HepG2 (cell line): Measurements from ENCODE around the gene FOXK2. TPM values are rescaled to one million over a fixed set of nuclear protein-coding genes. Genes with fewer than 3 reads are reported as not detected.

Experiments used
- FLYWCH1 ChIP-seq: sonication (generic); formaldehyde crosslinking; IDR thresholded peaks from 2 replicates; pipeline ENCODE4 v1.8.1; 2023; ENCODE audit warnings: mild to moderate bottlenecking, missing genetic modification reagents
- MIXL1 ChIP-seq: IDR thresholded peaks from 2 replicates; pipeline ENCODE4 v1.6.1; 2016
- NCOR1 ChIP-seq: fragments of 200-600 bp; sonication (generic); IDR thresholded peaks from 2 replicates; pipeline ENCODE4 v1.7.0; 2017; ENCODE audit warnings: antibody characterized with exemption, low read length, borderline replicate concordance
- NFATC3 ChIP-seq: sonication (generic); formaldehyde crosslinking; IDR thresholded peaks from 2 replicates; pipeline ENCODE4 v1.5.1; 2020; ENCODE audit warnings: mild to moderate bottlenecking, missing genetic modification reagents
- THYN1 ChIP-seq: sonication (generic); formaldehyde crosslinking; IDR thresholded peaks from 2 replicates; pipeline ENCODE4 v1.8.1; 2023; ENCODE audit warnings: low read depth, mild to moderate bottlenecking, moderate library complexity, missing genetic modification reagents, borderline replicate concordance
- ZFAT ChIP-seq: sonication (generic); formaldehyde crosslinking; conservative IDR thresholded peaks from 2 replicates; pipeline ENCODE4 v1.8.1; 2023; ENCODE audit warnings: missing genetic modification reagents, inconsistent platforms
- ZNF121 ChIP-seq: sonication (generic); formaldehyde crosslinking; IDR thresholded peaks from 2 replicates; pipeline ENCODE4 v1.5.0; 2020; ENCODE audit warnings: mild to moderate bottlenecking, missing genetic modification reagents
- polyA plus RNA-seq, 8 experiments: library from polyadenylated mRNA; depleted of rRNA in 3 of 8; stranded (reverse) in 7 of 8; unstranded in 1 of 8; fragments of >200 nt; fragmentation: Illumina TruSeq in 4 of 8; extraction: Trizol in 4 of 8; gene quantifications; 2 replicates each; pipeline versions ENCODE4 v1.2.1 to v1.2.3, GENCODE V29; 2011 to 2016; ENCODE audit warnings: low read depth in 4 of 8, missing spikeins in 1 of 8, mixed read lengths in 1 of 8; ENCODE audit not compliant: insufficient read depth in 1 of 8
- total RNA-seq, 5 experiments: library from RNA; depleted of rRNA; stranded (reverse); fragments of >200 nt; fragmentation: Illumina TruSeq; extraction: Trizol; gene quantifications; 2 replicates each; pipeline ENCODE4 v1.2.3, GENCODE V29; 2016; ENCODE audit warnings: low read depth in 1 of 5
- TF ChIP-seq, protein P1 (sequence below): sonication (generic); formaldehyde crosslinking; IDR thresholded peaks from 2 replicates; pipeline ENCODE4 v1.4.0; 2020; ENCODE audit warnings: missing genetic modification reagents
- TF ChIP-seq, protein P2 (sequence below): sonication (generic); formaldehyde crosslinking; IDR thresholded peaks from 2 replicates; pipeline ENCODE4 v1.4.0; 2020; ENCODE audit warnings: mild to moderate bottlenecking, missing genetic modification reagents
- TF ChIP-seq, protein P3 (sequence below), 2 experiments: IDR thresholded peaks; 2 replicates each; pipeline ENCODE4 v1.6.1; 2011 to 2012; ENCODE audit warnings: low read length in 2 of 2, borderline replicate concordance in 1 of 2, low read depth in 1 of 2, mild to moderate bottlenecking in 1 of 2, moderate library complexity in 1 of 2
- TF ChIP-seq, protein P4 (sequence below): sonication (generic); formaldehyde crosslinking; IDR thresholded peaks from 2 replicates; pipeline ENCODE4 v1.5.0; 2020; ENCODE audit warnings: mild to moderate bottlenecking, missing genetic modification reagents

The FOXK2 gene
- total and polyA plus RNA-seq, 2 of the 13 experiments (the other 11 are each of a cell fraction or from before 2014, with no cell fraction given), result 67.1 to 67.2 TPM

DNA sequence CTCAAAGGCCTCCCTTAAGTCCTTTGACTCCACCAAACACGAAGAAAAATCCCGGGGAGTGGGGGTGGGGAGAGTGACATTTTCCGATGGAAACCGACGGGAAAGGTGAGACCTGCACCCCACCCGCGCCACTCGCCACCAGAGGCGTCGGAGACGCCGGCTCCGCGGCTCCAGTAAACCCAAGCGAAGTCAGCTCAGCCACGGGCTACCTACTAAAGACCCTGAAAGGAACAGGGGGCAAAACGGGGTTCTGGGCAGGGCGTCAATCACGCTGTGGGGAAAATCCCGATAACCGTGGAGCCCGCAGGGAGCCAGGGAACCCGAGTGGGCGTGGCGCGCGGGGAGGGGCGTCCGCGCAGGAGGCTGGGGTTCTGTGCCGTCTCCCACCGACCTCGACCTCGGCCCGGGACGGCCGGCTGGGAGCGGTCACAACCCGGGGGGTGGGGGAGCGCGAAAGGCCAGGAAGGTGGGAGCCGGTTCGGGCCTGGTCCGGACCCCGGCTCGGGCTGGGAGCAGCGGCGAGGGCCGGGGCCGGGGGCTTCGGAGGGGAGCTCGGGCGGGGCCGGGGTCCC lies 128.1 kb downstream of the FOXK2 start (continued):
- TF ChIP-seq, protein P1, sequence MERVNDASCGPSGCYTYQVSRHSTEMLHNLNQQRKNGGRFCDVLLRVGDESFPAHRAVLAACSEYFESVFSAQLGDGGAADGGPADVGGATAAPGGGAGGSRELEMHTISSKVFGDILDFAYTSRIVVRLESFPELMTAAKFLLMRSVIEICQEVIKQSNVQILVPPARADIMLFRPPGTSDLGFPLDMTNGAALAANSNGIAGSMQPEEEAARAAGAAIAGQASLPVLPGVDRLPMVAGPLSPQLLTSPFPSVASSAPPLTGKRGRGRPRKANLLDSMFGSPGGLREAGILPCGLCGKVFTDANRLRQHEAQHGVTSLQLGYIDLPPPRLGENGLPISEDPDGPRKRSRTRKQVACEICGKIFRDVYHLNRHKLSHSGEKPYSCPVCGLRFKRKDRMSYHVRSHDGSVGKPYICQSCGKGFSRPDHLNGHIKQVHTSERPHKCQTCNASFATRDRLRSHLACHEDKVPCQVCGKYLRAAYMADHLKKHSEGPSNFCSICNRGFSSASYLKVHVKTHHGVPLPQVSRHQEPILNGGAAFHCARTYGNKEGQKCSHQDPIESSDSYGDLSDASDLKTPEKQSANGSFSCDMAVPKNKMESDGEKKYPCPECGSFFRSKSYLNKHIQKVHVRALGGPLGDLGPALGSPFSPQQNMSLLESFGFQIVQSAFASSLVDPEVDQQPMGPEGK (CRISPR knock-in tag), result no peak
- TF ChIP-seq ZFAT (CRISPR knock-in tag), result no peak
- TF ChIP-seq THYN1 (CRISPR knock-in tag), result no peak
- TF ChIP-seq, protein P2, sequence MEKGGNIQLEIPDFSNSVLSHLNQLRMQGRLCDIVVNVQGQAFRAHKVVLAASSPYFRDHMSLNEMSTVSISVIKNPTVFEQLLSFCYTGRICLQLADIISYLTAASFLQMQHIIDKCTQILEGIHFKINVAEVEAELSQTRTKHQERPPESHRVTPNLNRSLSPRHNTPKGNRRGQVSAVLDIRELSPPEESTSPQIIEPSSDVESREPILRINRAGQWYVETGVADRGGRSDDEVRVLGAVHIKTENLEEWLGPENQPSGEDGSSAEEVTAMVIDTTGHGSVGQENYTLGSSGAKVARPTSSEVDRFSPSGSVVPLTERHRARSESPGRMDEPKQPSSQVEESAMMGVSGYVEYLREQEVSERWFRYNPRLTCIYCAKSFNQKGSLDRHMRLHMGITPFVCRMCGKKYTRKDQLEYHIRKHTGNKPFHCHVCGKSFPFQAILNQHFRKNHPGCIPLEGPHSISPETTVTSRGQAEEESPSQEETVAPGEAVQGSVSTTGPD (CRISPR knock-in tag), result no peak
- TF ChIP-seq FLYWCH1, result no peak
- TF ChIP-seq, protein P3, sequence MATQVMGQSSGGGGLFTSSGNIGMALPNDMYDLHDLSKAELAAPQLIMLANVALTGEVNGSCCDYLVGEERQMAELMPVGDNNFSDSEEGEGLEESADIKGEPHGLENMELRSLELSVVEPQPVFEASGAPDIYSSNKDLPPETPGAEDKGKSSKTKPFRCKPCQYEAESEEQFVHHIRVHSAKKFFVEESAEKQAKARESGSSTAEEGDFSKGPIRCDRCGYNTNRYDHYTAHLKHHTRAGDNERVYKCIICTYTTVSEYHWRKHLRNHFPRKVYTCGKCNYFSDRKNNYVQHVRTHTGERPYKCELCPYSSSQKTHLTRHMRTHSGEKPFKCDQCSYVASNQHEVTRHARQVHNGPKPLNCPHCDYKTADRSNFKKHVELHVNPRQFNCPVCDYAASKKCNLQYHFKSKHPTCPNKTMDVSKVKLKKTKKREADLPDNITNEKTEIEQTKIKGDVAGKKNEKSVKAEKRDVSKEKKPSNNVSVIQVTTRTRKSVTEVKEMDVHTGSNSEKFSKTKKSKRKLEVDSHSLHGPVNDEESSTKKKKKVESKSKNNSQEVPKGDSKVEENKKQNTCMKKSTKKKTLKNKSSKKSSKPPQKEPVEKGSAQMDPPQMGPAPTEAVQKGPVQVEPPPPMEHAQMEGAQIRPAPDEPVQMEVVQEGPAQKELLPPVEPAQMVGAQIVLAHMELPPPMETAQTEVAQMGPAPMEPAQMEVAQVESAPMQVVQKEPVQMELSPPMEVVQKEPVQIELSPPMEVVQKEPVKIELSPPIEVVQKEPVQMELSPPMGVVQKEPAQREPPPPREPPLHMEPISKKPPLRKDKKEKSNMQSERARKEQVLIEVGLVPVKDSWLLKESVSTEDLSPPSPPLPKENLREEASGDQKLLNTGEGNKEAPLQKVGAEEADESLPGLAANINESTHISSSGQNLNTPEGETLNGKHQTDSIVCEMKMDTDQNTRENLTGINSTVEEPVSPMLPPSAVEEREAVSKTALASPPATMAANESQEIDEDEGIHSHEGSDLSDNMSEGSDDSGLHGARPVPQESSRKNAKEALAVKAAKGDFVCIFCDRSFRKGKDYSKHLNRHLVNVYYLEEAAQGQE (IDR thresholded peaks at IDR 0.05; ENCODE audit: borderline replicate concordance in 1 of 2, low read depth in 1 of 2, low read length in 2 of 2), result no peak
- no peak for TF ChIP-seq ZNF121 (CRISPR knock-in tag)
- no peak for TF ChIP-seq NFATC3
- TF ChIP-seq MIXL1 (CRISPR knock-in tag), result no peak
- TF ChIP-seq, protein P4, sequence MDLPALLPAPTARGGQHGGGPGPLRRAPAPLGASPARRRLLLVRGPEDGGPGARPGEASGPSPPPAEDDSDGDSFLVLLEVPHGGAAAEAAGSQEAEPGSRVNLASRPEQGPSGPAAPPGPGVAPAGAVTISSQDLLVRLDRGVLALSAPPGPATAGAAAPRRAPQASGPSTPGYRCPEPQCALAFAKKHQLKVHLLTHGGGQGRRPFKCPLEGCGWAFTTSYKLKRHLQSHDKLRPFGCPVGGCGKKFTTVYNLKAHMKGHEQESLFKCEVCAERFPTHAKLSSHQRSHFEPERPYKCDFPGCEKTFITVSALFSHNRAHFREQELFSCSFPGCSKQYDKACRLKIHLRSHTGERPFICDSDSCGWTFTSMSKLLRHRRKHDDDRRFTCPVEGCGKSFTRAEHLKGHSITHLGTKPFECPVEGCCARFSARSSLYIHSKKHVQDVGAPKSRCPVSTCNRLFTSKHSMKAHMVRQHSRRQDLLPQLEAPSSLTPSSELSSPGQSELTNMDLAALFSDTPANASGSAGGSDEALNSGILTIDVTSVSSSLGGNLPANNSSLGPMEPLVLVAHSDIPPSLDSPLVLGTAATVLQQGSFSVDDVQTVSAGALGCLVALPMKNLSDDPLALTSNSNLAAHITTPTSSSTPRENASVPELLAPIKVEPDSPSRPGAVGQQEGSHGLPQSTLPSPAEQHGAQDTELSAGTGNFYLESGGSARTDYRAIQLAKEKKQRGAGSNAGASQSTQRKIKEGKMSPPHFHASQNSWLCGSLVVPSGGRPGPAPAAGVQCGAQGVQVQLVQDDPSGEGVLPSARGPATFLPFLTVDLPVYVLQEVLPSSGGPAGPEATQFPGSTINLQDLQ (CRISPR knock-in tag), result no peak; the same call in 1 of the 2 replicates
- no peak for TF ChIP-seq NCOR1
